Liver (tissue), 3 donors: ENCODE measurements around the gene HIVEP2.

Experiments
- HNF4G ChIP-seq: IDR thresholded peaks from 2 replicates; pipeline ENCODE4 v1.6.1; 2016; ENCODE audit warnings: antibody characterized with exemption
- JUND ChIP-seq, 2 donors: IDR thresholded peaks; 2 replicates each; pipeline ENCODE4 v1.6.1; 2016; ENCODE audit warnings: antibody characterized with exemption in 2 of 2
- TAF1 ChIP-seq: conservative IDR thresholded peaks from 2 replicates; pipeline ENCODE4 v1.6.1; 2016; ENCODE audit warnings: antibody characterized with exemption, mild to moderate bottlenecking
- YY1 ChIP-seq: IDR thresholded peaks from 2 replicates; pipeline ENCODE4 v1.6.1; 2016; ENCODE audit warnings: antibody characterized with exemption, mild to moderate bottlenecking
- TF ChIP-seq, protein P1 (sequence below): fragments of 150-350 bp; IDR thresholded peaks from 2 replicates; pipeline ENCODE4 v1.5.1; 2017; ENCODE audit warnings: improper control_type of control experiment, low read depth, low read length; ENCODE audit not compliant: missing input control
- TF ChIP-seq, protein P2 (sequence below): IDR thresholded peaks from 2 replicates; pipeline ENCODE4 v1.6.1; 2016; ENCODE audit warnings: antibody characterized with exemption
- TF ChIP-seq, protein P3 (sequence below): IDR thresholded peaks from 2 replicates; pipeline ENCODE4 v1.6.1; 2016; ENCODE audit warnings: antibody characterized with exemption, mild to moderate bottlenecking
- donor health status: healthy.
- donor health status: healthy.

DNA sequence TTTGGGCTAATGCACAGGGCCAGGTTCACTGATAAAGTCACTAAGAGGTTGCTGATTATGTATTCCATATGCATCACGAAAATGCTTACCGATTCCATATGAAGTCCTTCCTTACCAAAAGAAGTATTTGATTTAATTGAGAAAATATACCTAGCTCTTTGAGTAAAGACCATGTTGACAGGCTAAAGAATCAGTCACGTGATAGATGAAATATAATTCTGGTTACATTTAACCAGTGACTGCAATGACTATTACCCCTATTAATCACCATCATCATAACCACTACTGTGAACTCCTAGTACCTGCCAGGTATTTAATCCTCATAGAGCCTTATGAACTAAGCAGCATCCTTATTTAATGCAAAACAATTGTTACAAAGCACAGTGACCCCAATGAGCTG, 110.1 kb downstream of the HIVEP2 start:
- TF ChIP-seq, protein P1, sequence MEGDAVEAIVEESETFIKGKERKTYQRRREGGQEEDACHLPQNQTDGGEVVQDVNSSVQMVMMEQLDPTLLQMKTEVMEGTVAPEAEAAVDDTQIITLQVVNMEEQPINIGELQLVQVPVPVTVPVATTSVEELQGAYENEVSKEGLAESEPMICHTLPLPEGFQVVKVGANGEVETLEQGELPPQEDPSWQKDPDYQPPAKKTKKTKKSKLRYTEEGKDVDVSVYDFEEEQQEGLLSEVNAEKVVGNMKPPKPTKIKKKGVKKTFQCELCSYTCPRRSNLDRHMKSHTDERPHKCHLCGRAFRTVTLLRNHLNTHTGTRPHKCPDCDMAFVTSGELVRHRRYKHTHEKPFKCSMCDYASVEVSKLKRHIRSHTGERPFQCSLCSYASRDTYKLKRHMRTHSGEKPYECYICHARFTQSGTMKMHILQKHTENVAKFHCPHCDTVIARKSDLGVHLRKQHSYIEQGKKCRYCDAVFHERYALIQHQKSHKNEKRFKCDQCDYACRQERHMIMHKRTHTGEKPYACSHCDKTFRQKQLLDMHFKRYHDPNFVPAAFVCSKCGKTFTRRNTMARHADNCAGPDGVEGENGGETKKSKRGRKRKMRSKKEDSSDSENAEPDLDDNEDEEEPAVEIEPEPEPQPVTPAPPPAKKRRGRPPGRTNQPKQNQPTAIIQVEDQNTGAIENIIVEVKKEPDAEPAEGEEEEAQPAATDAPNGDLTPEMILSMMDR, result no peak
- TF ChIP-seq JUND (IDR thresholded peaks at IDR 0.05) (no peak), HNF4G (no peak), TAF1 (no peak), YY1 (no peak)
- TF ChIP-seq, protein P2, sequence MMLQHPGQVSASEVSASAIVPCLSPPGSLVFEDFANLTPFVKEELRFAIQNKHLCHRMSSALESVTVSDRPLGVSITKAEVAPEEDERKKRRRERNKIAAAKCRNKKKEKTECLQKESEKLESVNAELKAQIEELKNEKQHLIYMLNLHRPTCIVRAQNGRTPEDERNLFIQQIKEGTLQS, result no peak
- TF ChIP-seq, protein P3, sequence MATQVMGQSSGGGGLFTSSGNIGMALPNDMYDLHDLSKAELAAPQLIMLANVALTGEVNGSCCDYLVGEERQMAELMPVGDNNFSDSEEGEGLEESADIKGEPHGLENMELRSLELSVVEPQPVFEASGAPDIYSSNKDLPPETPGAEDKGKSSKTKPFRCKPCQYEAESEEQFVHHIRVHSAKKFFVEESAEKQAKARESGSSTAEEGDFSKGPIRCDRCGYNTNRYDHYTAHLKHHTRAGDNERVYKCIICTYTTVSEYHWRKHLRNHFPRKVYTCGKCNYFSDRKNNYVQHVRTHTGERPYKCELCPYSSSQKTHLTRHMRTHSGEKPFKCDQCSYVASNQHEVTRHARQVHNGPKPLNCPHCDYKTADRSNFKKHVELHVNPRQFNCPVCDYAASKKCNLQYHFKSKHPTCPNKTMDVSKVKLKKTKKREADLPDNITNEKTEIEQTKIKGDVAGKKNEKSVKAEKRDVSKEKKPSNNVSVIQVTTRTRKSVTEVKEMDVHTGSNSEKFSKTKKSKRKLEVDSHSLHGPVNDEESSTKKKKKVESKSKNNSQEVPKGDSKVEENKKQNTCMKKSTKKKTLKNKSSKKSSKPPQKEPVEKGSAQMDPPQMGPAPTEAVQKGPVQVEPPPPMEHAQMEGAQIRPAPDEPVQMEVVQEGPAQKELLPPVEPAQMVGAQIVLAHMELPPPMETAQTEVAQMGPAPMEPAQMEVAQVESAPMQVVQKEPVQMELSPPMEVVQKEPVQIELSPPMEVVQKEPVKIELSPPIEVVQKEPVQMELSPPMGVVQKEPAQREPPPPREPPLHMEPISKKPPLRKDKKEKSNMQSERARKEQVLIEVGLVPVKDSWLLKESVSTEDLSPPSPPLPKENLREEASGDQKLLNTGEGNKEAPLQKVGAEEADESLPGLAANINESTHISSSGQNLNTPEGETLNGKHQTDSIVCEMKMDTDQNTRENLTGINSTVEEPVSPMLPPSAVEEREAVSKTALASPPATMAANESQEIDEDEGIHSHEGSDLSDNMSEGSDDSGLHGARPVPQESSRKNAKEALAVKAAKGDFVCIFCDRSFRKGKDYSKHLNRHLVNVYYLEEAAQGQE, result no peak
